Heart left ventricle (tissue), 13 donors: ENCODE data around the gene ROPN1L.

Experiments used
- CTCF ChIP-seq, 12 donors: fragments of 200-600 bp; sonication (generic) in 4 of 12; IDR thresholded peaks; one replicate each; pipeline versions ENCODE4 v1.5.0 to v1.8.0; 2018 to 2022; ENCODE audit warnings: antibody characterized with exemption in 12 of 12, mild to moderate bottlenecking in 5 of 12
- POLR2A ChIP-seq, 2 donors: fragments of 450-650 bp; IDR thresholded peaks; one replicate each; pipeline ENCODE4 v1.6.1; 2017; ENCODE audit warnings: antibody characterized with exemption in 2 of 2, mild to moderate bottlenecking in 2 of 2, moderate library complexity in 2 of 2
- donor health status: ischemic (EF 13 %, LVEDD 7.1; RV severe dilation, severe dysfunction).
- donor health status: DM: no; HTN: yes; CAD: no.
- donor health status: DM: no; HTN: no; CAD: no.
- donor health status: ischemic (EF 25% LVEDD 6.9; RV normal size, moderate dysfunction).
- donor health status: ischemic (EF 25% LVEDD 5.7; RV mildly dilated, moderate dysfunction).
- donor health status: ischemic (EF 35%, LVEDD 5.7; RV mildly dilated, moderate dysfunction).
- donor health status: nonischemic (EF 11% LVEDD 7.7; RV severe dilation, severe dysfunction).
- donor health status: DM: yes; HTN: yes; CAD: no.
- donor health status: PGD.
- donor health status: ischemic (EF 29% LVEDD 5.4; RV normal size, mild dysfunction).
- donor health status: nonischemic (EF 23%, LVEDD 6.1; RV moderate dilation, normal function).

- no peak for TF ChIP-seq CTCF (IDR thresholded peaks at IDR 0.05)
- no peak for TF ChIP-seq POLR2A (IDR thresholded peaks at IDR 0.05)
These were observed 24.9 kb downstream of the ROPN1L start for GRCh38 chr5:10466446-10467073.
